WTC11 (cell line): Measurements from ENCODE around the gene GDF7.

Source experiments
- ATF1 ChIP-seq: sonication (generic); formaldehyde crosslinking; IDR thresholded peaks from 2 replicates; pipeline ENCODE4 v1.8.1; 2023; ENCODE audit warnings: mild to moderate bottlenecking, moderate library complexity, missing genetic modification reagents
- EMX1 ChIP-seq: fragments of 250-450 bp; sonication (Bioruptor Pico); IDR thresholded peaks from 2 replicates; pipeline ENCODE4 v1.8.0; 2021; ENCODE audit warnings: mild to moderate bottlenecking
- GABPB1 ChIP-seq: sonication (generic); formaldehyde crosslinking; IDR thresholded peaks from 2 replicates; pipeline ENCODE4 v1.8.1; 2023; ENCODE audit warnings: mild to moderate bottlenecking, missing genetic modification reagents
- NFATC4 ChIP-seq: fragments of 250-450 bp; sonication (Bioruptor Pico); IDR thresholded peaks from 2 replicates; pipeline ENCODE4 v1.9.0; 2021; ENCODE audit warnings: mild to moderate bottlenecking
- NFE2L1 ChIP-seq: sonication (generic); formaldehyde crosslinking; IDR thresholded peaks from 2 replicates; pipeline ENCODE4 v1.8.1; 2023; ENCODE audit warnings: missing genetic modification reagents
- NR3C1 ChIP-seq: sonication (generic); formaldehyde crosslinking; conservative IDR thresholded peaks from 2 replicates; pipeline ENCODE4 v1.8.1; 2023; ENCODE audit warnings: low read depth, mild to moderate bottlenecking, missing genetic modification reagents
- SMAD3 ChIP-seq: sonication (generic); formaldehyde crosslinking; IDR thresholded peaks from 2 replicates; pipeline ENCODE4 v1.8.0; 2022; ENCODE audit warnings: missing genetic modification reagents, mild to moderate bottlenecking, borderline replicate concordance
- SOX15 ChIP-seq: fragments of 250-450 bp; sonication (Bioruptor Pico); IDR thresholded peaks from 2 replicates; pipeline ENCODE4 v1.9.0; 2021; ENCODE audit warnings: mild to moderate bottlenecking
- SP1 ChIP-seq: sonication (generic); formaldehyde crosslinking; conservative IDR thresholded peaks from 2 replicates; pipeline ENCODE4 v1.8.1; 2022; ENCODE audit warnings: missing genetic modification reagents
- TP53 ChIP-seq: sonication (generic); formaldehyde crosslinking; IDR thresholded peaks from 2 replicates; pipeline ENCODE4 v1.8.1; 2023; ENCODE audit warnings: mild to moderate bottlenecking, missing genetic modification reagents
- ZNF219 ChIP-seq: sonication (generic); formaldehyde crosslinking; IDR thresholded peaks from 2 replicates; pipeline ENCODE4 v1.8.0; 2023; ENCODE audit warnings: missing genetic modification reagents, mild to moderate bottlenecking, borderline replicate concordance
- ZNF263 ChIP-seq: sonication (generic); formaldehyde crosslinking; IDR thresholded peaks from 2 replicates; pipeline ENCODE4 v1.8.1; 2022; ENCODE audit warnings: low read depth, mild to moderate bottlenecking, moderate library complexity, missing genetic modification reagents
- TF ChIP-seq, protein P1 (sequence below): sonication (generic); formaldehyde crosslinking; IDR thresholded peaks from 2 replicates; pipeline ENCODE4 v1.8.0; 2022; ENCODE audit warnings: missing genetic modification reagents
- TF ChIP-seq, protein P2 (sequence below): fragments of 200-600 bp; IDR thresholded peaks from 2 replicates; pipeline ENCODE4 v1.8.0; 2022; ENCODE audit warnings: antibody characterized with exemption

DNA sequence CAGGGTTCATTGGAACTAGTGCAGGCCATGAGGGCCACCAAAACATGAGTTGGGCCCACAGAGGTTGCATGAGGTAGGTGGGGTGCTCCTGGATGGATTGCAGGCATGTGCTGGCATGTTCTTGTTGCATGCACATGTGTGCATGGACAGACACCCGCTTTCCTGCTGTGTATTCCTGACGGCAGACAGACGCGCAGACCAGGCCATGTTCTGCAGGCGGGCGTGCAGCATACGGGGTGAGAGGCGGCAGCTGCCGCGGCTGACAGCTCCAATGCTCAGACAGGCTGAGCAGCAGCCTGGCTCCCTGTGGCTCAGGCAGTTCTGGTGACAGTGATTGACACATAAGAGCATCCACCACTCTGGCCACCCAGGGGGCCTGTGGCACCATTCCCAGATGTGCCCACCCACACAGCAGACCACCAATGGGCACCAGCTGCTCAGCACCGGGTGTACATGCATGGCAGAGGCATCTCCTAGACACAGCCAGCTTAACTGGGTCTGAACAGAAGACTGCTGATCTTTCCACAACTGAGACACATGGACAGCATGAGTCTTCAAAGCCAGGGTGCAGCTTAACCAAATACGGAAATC lies 37.3 kb upstream of the GDF7 start:
- TF ChIP-seq GABPB1 (CRISPR knock-in tag) (no peak), NFATC4 (CRISPR knock-in tag) (no peak), SOX15 (CRISPR knock-in tag) (no peak), TP53 (no peak), NR3C1 (CRISPR knock-in tag) (no peak), ZNF263 (CRISPR knock-in tag) (no peak), ZNF219 (CRISPR knock-in tag) (no peak), SMAD3 (CRISPR knock-in tag) (no peak), EMX1 (CRISPR knock-in tag) (no peak), ATF1 (CRISPR knock-in tag) (no peak), SP1 (CRISPR knock-in tag) (no peak), NFE2L1 (CRISPR knock-in tag) (no peak)
- TF ChIP-seq, protein P1, sequence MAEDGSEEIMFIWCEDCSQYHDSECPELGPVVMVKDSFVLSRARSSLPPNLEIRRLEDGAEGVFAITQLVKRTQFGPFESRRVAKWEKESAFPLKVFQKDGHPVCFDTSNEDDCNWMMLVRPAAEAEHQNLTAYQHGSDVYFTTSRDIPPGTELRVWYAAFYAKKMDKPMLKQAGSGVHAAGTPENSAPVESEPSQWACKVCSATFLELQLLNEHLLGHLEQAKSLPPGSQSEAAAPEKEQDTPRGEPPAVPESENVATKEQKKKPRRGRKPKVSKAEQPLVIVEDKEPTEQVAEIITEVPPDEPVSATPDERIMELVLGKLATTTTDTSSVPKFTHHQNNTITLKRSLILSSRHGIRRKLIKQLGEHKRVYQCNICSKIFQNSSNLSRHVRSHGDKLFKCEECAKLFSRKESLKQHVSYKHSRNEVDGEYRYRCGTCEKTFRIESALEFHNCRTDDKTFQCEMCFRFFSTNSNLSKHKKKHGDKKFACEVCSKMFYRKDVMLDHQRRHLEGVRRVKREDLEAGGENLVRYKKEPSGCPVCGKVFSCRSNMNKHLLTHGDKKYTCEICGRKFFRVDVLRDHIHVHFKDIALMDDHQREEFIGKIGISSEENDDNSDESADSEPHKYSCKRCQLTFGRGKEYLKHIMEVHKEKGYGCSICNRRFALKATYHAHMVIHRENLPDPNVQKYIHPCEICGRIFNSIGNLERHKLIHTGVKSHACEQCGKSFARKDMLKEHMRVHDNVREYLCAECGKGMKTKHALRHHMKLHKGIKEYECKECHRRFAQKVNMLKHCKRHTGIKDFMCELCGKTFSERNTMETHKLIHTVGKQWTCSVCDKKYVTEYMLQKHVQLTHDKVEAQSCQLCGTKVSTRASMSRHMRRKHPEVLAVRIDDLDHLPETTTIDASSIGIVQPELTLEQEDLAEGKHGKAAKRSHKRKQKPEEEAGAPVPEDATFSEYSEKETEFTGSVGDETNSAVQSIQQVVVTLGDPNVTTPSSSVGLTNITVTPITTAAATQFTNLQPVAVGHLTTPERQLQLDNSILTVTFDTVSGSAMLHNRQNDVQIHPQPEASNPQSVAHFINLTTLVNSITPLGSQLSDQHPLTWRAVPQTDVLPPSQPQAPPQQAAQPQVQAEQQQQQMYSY (CRISPR knock-in tag): no peak
- TF ChIP-seq, protein P2, sequence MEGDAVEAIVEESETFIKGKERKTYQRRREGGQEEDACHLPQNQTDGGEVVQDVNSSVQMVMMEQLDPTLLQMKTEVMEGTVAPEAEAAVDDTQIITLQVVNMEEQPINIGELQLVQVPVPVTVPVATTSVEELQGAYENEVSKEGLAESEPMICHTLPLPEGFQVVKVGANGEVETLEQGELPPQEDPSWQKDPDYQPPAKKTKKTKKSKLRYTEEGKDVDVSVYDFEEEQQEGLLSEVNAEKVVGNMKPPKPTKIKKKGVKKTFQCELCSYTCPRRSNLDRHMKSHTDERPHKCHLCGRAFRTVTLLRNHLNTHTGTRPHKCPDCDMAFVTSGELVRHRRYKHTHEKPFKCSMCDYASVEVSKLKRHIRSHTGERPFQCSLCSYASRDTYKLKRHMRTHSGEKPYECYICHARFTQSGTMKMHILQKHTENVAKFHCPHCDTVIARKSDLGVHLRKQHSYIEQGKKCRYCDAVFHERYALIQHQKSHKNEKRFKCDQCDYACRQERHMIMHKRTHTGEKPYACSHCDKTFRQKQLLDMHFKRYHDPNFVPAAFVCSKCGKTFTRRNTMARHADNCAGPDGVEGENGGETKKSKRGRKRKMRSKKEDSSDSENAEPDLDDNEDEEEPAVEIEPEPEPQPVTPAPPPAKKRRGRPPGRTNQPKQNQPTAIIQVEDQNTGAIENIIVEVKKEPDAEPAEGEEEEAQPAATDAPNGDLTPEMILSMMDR: no peak
